GM21447 (cell line): ENCODE measurements around the gene GSPT1.
A peak's percentile ranks its signal among the peaks of the same experiment; 100 is the strongest.
"Not testable (repeated sequence)": the region's sequence is repeated elsewhere in the genome, so short reads cannot be mapped to it uniquely, and the experiment has no call there.

ENCODE experiments used
- ATAC-seq: cut with Tn5 transposase; IDR thresholded peaks from one replicate; pipeline ENCODE4 v1.9.1; 2021; ENCODE audit not compliant: unreplicated experiment

GSPT1 gene

DNA sequence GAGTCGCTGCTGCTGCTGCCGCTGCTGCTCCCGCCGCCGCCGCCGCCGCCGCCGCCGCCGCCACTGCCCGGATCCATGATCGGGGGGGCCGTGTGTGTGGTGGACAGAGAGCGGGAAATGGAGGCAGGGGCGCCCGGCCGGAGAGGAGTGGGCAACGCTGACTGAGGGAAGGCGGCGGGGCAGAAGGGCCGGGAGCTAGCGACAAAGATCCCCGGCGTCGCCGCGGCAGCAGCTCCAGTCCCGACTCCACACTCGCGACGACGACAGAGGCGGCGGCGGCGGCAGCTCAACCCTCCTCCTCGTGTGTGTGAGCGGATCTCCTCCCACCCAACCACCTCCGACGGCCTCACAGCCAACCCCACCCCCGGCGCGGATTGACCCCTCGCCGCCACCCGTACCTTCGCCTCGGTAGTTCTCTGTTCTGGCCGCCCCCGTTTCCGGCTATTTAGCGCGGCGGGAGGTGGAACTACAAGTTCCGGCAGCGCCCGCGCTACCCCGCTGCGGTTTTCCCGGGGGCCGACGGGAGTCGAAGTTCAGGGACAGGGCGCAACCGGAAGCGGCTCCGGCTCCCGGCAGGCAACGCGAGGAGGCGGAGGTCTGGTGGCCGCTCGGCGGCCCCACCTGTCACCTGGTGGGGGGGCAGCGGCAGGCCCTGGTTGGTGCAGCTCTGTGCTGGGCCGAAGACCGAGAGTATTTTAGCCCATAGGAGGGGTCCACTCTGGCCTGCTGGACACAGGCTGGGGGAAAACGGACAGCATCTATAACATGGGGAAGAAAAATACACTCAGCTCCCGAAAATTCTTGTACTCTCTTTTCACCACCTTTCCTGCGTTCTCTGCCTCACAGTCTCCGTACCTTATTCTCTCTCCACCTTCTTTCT, at the start of gene GSPT1:
Gene GSPT1, minus strand, starts transcription at position 313 of the 880 bp plus-strand sequence. Its CDS starts 236 bp downstream, at position 77.
- ATAC-seq, result peak; percentile 84

DNA sequence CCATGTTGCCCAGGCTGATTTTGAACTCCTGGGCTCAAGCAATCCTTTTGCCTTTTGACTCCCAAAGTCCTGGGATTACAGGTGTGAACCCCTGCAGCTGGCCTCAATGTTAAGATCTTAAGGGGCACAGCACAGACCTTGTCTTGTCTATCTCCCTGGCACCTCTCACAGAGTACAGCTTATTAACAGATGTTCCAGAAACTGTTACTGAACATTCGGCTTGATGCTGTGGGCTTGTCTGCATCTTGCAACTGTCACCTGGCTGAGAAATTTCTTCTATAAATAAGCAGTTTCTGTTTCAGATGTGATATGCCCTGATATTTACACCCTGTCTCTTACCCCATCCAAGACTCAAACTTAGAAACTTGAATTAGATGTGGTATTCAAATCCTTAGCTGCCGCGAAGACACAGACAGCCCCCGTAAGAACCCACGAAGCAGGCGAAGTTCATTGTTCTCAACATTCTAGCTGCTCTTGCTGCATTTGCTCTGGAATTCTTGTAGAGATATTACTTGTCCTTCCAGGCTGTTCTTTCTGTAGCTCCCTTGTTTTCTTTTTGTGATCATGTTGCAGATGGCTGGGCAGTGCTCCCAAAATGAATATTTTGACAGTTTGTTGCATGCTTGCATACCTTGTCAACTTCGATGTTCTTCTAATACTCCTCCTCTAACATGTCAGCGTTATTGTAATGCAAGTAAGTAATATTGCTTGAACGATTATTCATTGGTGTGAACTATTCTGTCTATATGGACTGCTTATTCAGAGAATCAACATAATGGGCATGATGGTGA, 49.2 kb upstream of the GSPT1 start, which contains the start of gene TNFRSF17:
Gene TNFRSF17, plus strand, starts transcription at position 450 of the 791 bp plus-strand sequence. Its CDS starts 115 bp downstream, at position 565.
- ATAC-seq, result peak; percentile 67

DNA sequence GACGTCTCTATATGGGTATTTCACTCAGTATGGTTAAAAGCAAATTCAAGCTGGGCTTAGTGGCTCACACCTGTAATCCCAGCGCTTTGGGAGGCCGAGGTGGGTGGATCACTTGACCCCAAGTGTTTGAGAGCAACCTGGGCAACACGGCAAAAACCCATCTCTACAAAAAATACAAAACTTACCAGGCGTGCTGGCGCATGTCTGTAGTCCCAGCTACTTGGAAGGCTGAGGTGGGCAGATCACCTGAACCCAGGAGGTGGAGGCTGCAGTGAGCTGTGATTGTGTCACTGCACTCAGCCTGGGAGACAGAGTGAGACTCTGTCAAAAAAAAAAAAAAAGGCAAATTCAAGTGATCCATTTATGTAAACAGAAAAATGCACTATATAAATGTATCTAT, 48.0 kb upstream of the GSPT1 start:
- ATAC-seq, result no peak

DNA sequence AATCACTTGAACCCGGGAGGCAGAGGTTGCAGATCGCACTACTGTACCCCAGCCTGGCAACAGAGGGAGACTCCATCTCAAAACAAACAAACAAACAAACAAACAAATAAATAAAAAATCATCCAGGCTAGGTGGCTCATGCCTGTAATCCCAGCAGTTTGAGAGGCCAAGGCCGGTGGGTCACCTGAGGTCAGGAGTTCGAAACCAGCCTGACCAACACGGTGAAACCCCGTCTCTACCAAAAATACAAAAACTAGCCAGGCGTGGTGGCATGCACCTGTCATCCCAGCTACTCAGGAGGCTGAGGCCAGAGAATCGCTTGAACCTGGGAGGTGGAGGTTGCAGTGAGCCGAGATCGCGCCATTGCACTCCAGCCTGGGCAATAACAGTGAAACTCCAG, 47.2 kb upstream of the GSPT1 start:
- not testable (repeated sequence) for ATAC-seq

GRCh38 chr16:11962457-11962856, 46.7 kb upstream of the GSPT1 start:
- ATAC-seq, result not testable (repeated sequence)

- ATAC-seq, result no peak
These were observed 42.0 kb upstream of the GSPT1 start for GRCh38 chr16:11957591-11958395.

GRCh38 chr16:11956558-11956957, 40.8 kb upstream of the GSPT1 start:
- no peak for ATAC-seq

DNA sequence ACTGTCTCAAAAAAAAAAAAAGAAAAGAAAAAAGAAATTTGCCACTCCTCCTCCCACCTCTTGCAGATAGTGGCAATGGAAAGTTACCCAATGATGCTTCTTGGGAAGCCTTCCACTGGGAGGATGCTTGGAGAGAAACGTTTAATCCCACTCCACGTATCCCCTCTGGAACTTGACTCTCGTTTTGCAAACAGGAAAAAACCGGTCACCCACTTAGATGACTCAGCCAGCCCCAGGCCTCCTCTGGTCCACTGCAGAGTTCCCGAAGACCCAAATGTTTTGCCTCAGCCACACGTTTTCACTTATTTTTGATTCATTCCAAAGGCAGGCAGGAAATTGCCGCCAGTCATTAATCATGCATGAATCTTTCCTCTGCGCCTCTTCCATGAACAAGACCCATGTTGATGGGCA, 40.0 kb upstream of the GSPT1 start:
- no peak for ATAC-seq

DNA sequence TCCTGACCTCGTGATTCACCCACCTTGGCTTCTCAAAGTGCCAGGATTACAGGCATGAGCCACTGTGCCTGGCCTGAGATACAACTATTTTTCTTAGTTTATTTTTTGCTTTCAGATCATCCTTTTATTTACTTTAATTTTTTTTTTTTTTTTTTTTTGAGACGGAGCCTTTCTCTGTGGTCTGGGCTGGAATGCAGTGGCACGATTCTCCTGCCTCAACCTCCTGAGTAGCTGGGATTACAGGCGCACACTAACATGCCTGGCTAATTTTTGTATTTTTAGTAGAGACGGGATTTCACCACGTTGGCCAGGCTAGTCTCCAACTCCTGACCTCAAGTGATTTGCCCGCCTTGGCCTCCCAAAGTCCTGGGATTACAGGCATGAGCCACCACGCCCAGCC, 37.8 kb upstream of the GSPT1 start:
- ATAC-seq, result not testable (repeated sequence)

DNA sequence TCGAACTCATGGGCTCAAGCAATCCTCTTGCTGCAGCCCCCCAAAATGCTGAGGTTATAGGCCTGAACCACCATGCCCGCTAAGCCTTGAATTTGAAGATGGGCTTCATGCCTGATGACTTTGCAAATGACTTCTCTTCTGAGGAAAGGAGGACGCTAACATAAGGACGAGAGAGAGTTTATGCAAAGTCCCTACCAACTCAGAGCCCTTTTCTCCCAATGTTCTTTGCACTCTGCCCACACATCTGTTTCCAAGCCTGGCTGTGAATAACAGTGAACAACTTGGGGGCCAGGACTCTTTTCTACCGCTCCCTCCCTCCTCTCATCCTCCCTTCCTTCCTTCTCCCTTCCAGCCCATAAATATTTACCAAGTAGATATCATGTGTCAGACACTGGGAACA, 34.6 kb upstream of the GSPT1 start:
- ATAC-seq, result no peak

GRCh38 chr16:11949527-11949926, 33.8 kb upstream of the GSPT1 start:
- peak; percentile 85 for ATAC-seq

DNA sequence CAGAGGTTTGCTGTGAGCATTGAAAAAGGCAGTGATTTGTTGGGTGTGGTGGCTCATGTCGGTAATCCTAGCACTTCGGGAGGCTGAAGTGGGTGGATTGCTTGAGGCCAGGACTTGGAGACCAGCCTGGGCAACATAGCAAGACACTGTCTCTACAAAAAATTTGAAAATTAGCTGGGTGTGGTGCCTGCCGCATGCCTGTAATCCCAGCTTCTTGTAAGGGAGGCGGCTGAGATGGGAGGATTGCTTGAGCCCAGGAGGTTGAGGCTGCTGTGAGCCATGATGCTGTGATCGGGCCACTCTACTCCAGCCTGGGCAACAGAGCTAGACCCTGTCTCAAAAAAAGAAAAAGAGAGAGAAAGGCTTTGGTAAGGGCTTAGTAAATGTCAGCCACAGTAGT, 33.1 kb upstream of the GSPT1 start:
- no peak for ATAC-seq

GRCh38 chr16:11946433-11946832, 30.7 kb upstream of the GSPT1 start:
- no peak for ATAC-seq

DNA sequence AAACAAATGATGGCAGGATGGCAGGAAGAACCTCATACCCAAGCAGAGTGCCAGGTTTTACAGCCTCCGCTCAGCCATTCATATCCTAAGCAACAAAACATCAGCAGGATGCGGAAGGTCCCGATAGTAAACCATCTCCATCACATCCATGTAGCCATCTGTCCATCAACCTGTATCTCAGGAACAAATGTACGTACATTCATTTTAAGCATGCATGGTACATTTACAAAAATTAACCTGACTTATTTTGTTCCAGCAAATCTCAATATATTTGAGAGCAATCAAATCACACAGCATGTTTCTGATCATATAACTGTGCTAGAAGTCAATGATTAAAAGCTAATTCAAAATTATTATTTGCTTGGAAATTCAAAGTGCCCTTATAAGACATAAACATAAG, 26.2 kb upstream of the GSPT1 start, which contains the start of gene NPIPB2:
Gene NPIPB2, minus strand, starts transcription at position 101 of the 400 bp plus-strand sequence. Its CDS starts 0 bp downstream, at position 101.
- not testable (repeated sequence) for ATAC-seq

DNA sequence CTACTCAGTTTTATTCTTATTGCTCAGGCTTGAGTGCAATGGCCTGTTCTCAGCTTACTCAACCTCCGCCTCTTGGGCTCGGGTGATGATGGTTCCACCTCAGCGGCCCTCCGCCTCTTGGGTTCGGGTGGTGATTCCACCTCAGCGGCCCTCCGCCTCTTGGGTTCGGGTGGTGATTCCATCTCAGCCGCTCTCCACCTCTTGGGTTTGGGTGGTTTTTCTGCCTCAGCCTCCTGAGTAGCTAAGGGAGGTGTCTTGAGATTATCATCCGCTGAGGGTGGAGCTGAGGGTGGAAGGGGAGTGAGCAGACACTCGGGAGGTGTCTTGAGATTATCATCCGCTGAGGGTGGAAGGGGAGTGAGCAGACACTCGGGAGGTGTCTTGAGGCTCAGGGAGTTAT, 11.6 kb upstream of the GSPT1 start:
- not testable (repeated sequence) for ATAC-seq

DNA sequence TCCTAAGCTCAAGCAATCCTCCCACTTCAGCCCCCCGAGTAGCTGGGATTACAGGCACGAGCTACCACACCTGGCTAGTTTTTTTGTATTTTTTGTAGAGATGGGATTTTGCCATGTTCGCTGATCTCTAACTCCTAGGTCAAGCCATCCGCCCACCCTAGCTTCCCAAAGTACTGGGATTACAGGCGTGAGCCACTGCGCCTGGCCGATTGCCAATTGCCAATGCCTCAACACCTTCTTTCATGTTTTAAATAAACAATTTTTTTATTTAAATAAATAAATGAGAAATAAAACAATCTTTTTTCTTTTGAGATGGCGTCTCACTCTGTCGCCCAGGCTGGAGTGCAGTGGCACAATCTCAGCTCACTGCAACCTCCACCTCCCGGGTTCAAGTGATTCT, 8.3 kb upstream of the GSPT1 start:
- ATAC-seq, result not testable (repeated sequence)

DNA sequence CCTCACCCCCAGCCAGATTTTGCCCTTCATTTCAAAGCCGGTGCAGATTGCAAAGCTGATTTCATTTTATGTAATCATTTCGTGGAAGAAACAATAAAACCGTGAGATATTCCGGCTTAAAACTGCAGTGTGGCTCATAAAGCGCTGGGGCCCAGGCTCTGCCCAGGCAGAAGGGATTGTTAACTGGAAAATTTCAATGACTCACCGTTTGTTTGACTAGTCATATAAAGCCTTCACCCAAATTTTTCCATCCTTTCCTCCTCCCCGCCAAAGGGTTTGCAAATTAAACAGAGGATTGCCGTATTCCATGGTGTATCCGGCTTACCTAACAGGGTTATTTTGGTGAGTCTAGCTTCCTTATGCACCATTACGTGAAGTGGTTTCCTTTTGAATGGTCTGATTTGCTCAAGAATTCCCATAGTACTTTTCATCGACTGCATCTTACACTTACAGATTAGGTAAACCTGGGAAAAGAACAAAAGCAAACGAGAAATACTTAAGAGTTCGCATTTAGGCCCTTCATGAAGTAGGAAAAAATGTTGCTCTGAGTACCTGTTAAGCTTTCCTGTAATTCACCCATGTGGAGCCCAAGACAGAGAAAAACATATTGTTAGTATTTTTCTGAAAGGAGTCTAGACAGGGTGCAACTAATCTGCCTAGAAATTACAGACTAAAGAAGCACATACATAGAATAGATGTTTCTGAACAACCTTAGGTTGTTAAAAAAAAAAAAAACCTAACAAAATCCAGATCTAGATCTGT, 949 bp upstream of the GSPT1 start:
- no peak for ATAC-seq

GRCh38 chr16:11915114-11915643, 577 bp downstream of the GSPT1 start:
- ATAC-seq, result peak; percentile 33

DNA sequence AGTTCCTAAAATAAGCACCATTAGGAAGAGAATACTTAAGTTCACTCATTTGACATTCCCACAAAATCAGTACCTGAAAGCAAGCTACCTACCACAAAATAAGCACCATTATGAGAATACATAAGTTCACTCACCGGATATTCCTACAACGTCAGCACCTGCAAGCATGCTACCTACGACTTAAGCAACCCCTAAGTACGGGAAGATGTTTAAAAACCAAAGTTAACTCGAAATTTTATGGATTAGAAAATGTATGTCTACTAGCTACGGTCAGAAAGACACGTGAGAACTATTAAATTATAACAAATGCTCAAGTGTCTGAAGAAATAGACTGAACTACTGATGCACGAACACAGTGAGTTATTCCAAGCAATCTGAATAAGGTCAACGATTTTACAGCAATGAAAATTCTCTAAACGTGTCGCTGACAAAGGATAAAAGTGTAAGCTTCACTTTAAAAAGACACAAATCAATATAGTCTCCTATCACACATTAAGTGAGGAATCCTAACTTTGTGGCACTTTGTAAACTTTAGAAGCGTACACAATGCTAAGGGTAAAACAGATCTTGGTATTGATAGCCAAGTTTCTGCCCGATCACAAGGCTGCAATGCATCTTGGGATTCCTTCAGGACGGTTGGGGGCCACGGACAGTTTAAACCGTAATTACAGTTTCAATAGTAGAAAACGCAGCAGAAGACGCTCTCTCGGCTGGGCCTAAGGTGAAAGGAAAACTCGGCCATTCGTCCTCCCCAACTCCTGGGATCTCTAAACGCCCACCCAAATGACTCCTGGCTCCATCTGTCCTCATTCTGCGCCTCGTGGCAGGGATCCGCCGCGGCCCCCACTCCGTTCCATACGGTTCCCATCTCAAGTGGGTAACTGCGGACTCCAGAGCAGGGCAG, 1.3 kb downstream of the GSPT1 start:
- no peak for ATAC-seq
